ENCODE data around the gene CTSA. TPM values are rescaled to one million over a fixed set of nuclear protein-coding genes. Genes with fewer than 3 reads are reported as not detected.

The CTSA gene
- total and polyA plus RNA-seq, 12 donors: 306 to 854 (median 549) TPM

- H3K36me3 ChIP-seq (replicated peaks in 1 of 2): no peaks in the 10 kb centered on the region
- no peaks in the 10 kb centered on the region for H3K27me3 ChIP-seq
- no peak for DNase-seq
- H3K27ac ChIP-seq: peak overlapping the region in 2 of 5 donors; percentile 79 to 85
- H3K4me1 ChIP-seq (replicated peaks in 1 of 2): peaks cover 30 to 76% of the 10 kb centered on the region in 2 donors
- 76 to 80% (median 78%) methylated on average over 11 of the region's 11 CpGs for WGBS, 4 donors
- TF ChIP-seq, protein P1, sequence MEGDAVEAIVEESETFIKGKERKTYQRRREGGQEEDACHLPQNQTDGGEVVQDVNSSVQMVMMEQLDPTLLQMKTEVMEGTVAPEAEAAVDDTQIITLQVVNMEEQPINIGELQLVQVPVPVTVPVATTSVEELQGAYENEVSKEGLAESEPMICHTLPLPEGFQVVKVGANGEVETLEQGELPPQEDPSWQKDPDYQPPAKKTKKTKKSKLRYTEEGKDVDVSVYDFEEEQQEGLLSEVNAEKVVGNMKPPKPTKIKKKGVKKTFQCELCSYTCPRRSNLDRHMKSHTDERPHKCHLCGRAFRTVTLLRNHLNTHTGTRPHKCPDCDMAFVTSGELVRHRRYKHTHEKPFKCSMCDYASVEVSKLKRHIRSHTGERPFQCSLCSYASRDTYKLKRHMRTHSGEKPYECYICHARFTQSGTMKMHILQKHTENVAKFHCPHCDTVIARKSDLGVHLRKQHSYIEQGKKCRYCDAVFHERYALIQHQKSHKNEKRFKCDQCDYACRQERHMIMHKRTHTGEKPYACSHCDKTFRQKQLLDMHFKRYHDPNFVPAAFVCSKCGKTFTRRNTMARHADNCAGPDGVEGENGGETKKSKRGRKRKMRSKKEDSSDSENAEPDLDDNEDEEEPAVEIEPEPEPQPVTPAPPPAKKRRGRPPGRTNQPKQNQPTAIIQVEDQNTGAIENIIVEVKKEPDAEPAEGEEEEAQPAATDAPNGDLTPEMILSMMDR (IDR thresholded peaks at IDR 0.05): no peak
- no peak for TF ChIP-seq POLR2A (IDR thresholded peaks at IDR 0.05)
- H3K4me3 ChIP-seq: no peak overlapping the region
- H3K9me3 ChIP-seq (replicated peaks in 1 of 3): no peaks in the 10 kb centered on the region
- intact Hi-C loops (cut with DNase I): no loop called here
Measured at GRCh38 chr20:45921337-45922189, 30.4 kb downstream of the CTSA start.

- Histone ChIP-seq H3K4me1 (replicated peaks in 1 of 2) (peaks cover 18 to 47% of the 10 kb centered on the region in 2 donors), H3K36me3 (replicated peaks in 1 of 2) (no peaks in the 10 kb centered on the region), H3K4me3 (no peak overlapping the region), H3K27ac (peak overlapping the region; percentile 10 to 91 (median 72)), H3K9me3 (replicated peaks in 1 of 3) (no peaks in the 10 kb centered on the region), H3K27me3 (no peaks in the 10 kb centered on the region)
- DNase-seq: peak in 6 of 7 donors; percentile 73 to 88 (median 78)
- no peak for TF ChIP-seq POLR2A (IDR thresholded peaks at IDR 0.05)
- TF ChIP-seq, protein P1 (IDR thresholded peaks at IDR 0.05): no peak
- WGBS, 4 donors: 40 to 47% (median 41%) methylated on average over 19 to 21 of the region's 21 CpGs
- intact Hi-C loops (cut with DNase I): no loop called here
Measured at GRCh38 chr20:45924391-45925261, 33.5 kb downstream of the CTSA start.

DNA sequence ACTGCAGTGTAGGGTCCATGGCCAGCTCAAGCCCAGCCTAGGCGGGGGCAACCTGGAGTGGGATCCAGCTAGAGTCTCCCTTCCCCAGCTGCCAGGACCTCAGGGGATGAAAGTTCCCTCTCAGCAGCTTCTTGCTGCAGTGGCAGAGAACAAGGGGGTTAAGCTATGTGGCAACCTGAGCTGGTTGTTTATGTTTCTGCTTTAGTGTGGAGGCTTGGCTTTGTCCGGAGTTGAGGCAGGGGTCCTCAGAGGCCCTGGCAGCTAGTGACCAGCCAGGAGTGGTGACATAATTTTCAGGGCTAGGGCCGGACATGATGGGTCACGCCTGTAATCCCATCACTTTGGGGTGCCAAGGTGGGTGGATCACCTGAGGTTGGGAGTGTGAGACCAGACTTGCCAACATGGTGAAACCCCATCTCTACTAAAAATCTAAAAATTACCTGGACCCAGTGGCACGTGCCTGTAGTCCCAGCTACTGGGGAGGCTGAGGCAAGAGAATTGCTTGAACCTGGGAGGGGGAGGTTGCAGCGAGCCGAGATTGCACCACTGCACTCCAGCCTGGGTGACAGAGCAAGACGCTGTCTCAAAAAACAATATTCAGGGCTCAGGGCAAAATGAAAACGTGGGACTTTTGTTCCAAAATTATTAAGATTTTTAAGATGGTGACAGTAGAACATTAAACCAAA lies 34.8 kb downstream of the CTSA start:
- DNase-seq: no peak
- H3K4me1 ChIP-seq (replicated peaks in 1 of 2): peaks cover 14 to 34% of the 10 kb centered on the region in 2 donors
- TF ChIP-seq POLR2A (IDR thresholded peaks at IDR 0.05): no peak
- intact Hi-C loops (cut with DNase I): no loop called here
- H3K27ac ChIP-seq: peak overlapping the region in 2 of 5 donors; percentile 81 to 91
- no peaks in the 10 kb centered on the region for H3K27me3 ChIP-seq
- H3K36me3 ChIP-seq (replicated peaks in 1 of 2): no peaks in the 10 kb centered on the region
- 69 to 84% (median 77%) methylated on average over 6 to 9 of the region's 9 CpGs for WGBS, 4 donors
- no peak overlapping the region for H3K4me3 ChIP-seq
- no peaks in the 10 kb centered on the region for H3K9me3 ChIP-seq (replicated peaks in 1 of 3)

DNA sequence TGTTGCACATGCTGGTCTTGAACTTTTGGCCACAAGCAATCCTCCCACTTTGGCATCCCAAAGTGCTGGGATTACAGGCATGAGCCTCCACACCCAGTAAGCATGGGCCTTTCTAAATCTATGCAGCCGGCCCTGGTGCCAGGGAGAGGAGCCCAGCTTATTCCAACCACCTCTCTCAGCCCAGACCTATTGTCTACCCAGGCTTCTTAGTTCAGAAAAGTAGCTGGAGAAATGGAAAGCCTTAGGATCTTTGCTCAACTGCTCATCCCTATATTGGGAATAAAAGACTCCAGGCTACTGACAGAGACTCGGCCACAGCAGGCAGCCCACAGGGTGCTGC lies 35.6 kb downstream of the CTSA start:
- Histone ChIP-seq H3K4me3 (no peak overlapping the region), H3K36me3 (replicated peaks in 1 of 2) (no peaks in the 10 kb centered on the region), H3K4me1 (replicated peaks in 1 of 2) (peaks cover 14 to 29% of the 10 kb centered on the region in 2 donors), H3K27me3 (no peaks in the 10 kb centered on the region), H3K9me3 (replicated peaks in 1 of 3) (no peaks in the 10 kb centered on the region), H3K27ac (no peak overlapping the region)
- 71 to 89% (median 78%) methylated on average over 2 of the region's 2 CpGs for WGBS, 4 donors
- intact Hi-C loops (cut with DNase I): no loop called here
- no peak for DNase-seq
- TF ChIP-seq, protein P1 (IDR thresholded peaks at IDR 0.05): no peak
- TF ChIP-seq POLR2A (IDR thresholded peaks at IDR 0.05): no peak
